RWPE2 (cell line): ENCODE data around the gene ROR2.
A peak's percentile ranks its signal among the peaks of the same experiment; 100 is the strongest.

ENCODE experiments used
- ATAC-seq: fragments of 200-7000 bp; cut with Tn5 transposase; 3 replicates; pipeline ENCODE4 v1.9.1; 2021; ENCODE audit warnings: low read depth
- DNase-seq: peaks from one replicate; pipeline ENCODE4 v3.0.0-alpha.2; 2020; ENCODE audit warnings: low spot score
- H3K27ac ChIP-seq: fragments of 450-650 bp; 2 replicates; pipeline ENCODE4 v1.5.1; 2017; ENCODE audit warnings: mild to moderate bottlenecking; ENCODE audit not compliant: poor library complexity, severe bottlenecking
- H3K27me3 ChIP-seq: fragments of 250-450 bp; sonication (Bioruptor Pico); 2 replicates; pipeline ENCODE4 v1.5.1; 2021; ENCODE audit warnings: mild to moderate bottlenecking, moderate library complexity; ENCODE audit not compliant: insufficient read depth, poor library complexity, severe bottlenecking
- H3K36me3 ChIP-seq: fragments of 250-450 bp; sonication (Bioruptor Pico); 2 replicates; pipeline ENCODE4 v1.5.1; 2020; ENCODE audit warnings: low read depth, mild to moderate bottlenecking, moderate library complexity
- H3K4me1 ChIP-seq: fragments of 250-450 bp; sonication (Bioruptor Pico); 2 replicates; pipeline ENCODE4 v1.5.1; 2021; ENCODE audit warnings: mild to moderate bottlenecking, moderate library complexity; ENCODE audit not compliant: insufficient read depth, poor library complexity, severe bottlenecking
- H3K4me3 ChIP-seq: fragments of 250-450 bp; sonication (Bioruptor Pico); 2 replicates; pipeline ENCODE4 v1.5.1; 2021; ENCODE audit warnings: mild to moderate bottlenecking, moderate library complexity; ENCODE audit not compliant: severe bottlenecking
- H3K9me3 ChIP-seq: fragments of 250-450 bp; sonication (Bioruptor Pico); 2 replicates; pipeline ENCODE4 v1.5.1; 2021; ENCODE audit warnings: mild to moderate bottlenecking, moderate library complexity; ENCODE audit not compliant: severe bottlenecking
- TF ChIP-seq, protein P1 (sequence below): fragments of 450-650 bp; IDR thresholded peaks from one replicate; pipeline ENCODE4 v1.5.1; 2017; ENCODE audit warnings: mild to moderate bottlenecking, moderate library complexity; ENCODE audit not compliant: poor library complexity, severe bottlenecking

Gene ROR2

DNA sequence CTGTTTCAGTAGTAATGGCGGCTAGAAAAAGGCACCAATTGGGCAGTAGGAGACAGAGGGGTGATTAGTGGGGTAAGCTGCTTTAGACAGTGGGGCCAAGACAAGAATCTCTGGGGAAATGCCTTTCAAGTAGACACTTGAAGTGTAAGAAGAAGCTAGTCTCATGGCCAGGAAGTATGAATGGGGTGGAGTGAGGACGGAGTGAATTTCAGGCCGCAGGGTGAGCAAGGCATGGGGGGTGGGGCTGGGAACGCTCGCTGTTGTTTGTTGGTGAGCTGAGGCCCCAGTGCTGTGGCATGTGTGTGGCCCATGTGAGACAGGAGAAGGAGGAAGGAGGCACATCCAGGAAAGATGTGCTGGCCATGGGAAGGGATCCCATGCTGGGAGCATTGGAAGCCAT is 377.2 kb downstream of the ROR2 start:
- ATAC-seq: no peak
- Histone ChIP-seq H3K9me3 (no peaks in the 10 kb centered on the region), H3K36me3 (no peaks in the 10 kb centered on the region), H3K27ac (no peak overlapping the region), H3K27me3 (no peaks in the 10 kb centered on the region), H3K4me1 (no peaks in the 10 kb centered on the region), H3K4me3 (no peak overlapping the region)
- DNase-seq: no peak
- TF ChIP-seq, protein P1, sequence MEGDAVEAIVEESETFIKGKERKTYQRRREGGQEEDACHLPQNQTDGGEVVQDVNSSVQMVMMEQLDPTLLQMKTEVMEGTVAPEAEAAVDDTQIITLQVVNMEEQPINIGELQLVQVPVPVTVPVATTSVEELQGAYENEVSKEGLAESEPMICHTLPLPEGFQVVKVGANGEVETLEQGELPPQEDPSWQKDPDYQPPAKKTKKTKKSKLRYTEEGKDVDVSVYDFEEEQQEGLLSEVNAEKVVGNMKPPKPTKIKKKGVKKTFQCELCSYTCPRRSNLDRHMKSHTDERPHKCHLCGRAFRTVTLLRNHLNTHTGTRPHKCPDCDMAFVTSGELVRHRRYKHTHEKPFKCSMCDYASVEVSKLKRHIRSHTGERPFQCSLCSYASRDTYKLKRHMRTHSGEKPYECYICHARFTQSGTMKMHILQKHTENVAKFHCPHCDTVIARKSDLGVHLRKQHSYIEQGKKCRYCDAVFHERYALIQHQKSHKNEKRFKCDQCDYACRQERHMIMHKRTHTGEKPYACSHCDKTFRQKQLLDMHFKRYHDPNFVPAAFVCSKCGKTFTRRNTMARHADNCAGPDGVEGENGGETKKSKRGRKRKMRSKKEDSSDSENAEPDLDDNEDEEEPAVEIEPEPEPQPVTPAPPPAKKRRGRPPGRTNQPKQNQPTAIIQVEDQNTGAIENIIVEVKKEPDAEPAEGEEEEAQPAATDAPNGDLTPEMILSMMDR: no peak

DNA sequence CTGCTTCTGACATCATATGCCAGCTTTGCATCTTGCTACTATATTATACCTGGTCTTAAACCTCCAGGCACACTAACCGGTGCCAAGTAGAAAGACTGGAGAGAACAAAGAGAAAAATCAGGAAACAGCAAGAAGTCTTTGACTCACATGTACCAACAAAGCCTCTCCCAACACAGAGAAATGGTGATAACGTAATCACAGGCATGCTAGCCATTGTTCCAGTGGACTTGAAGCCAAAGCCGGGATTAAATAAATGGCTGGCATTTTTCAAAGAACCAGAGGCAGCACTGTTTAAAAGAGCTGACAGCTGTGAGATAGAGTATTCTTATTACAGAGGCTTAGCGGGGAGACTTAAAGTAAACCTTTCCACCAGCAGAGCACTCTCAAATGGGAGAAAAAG is 378.0 kb downstream of the ROR2 start:
- Histone ChIP-seq H3K36me3 (no peaks in the 10 kb centered on the region), H3K4me3 (no peak overlapping the region), H3K27me3 (no peaks in the 10 kb centered on the region), H3K9me3 (no peaks in the 10 kb centered on the region), H3K4me1 (no peaks in the 10 kb centered on the region), H3K27ac (no peak overlapping the region)
- peak; percentile 25; the same call in 1 of the 3 replicates for ATAC-seq
- TF ChIP-seq, protein P1: no peak
- DNase-seq: no peak

DNA sequence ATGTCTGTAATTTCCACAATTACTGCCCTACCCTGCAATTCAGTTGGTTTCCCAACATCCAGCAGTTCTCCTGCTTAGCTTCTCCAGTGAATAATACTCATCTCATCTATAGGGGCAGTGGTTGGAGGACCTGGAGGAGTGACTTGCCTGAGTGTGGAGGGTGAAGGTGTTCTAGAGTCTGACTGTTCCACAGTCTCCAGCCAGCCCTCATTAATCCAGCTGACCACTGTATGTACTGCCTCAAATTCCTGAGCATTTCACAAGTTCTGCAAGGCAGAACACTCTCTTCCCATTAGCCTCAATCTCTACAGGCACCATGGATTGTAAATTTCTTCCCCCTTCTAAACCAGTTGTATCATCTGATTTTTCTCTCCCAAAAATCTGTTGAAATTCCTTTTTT is 379.0 kb downstream of the ROR2 start:
- H3K4me3 ChIP-seq: no peak overlapping the region
- no peaks in the 10 kb centered on the region for H3K36me3 ChIP-seq
- TF ChIP-seq, protein P1: no peak
- no peaks in the 10 kb centered on the region for H3K9me3 ChIP-seq
- ATAC-seq (no peak), DNase-seq (no peak)
- H3K4me1 ChIP-seq: no peaks in the 10 kb centered on the region
- no peak overlapping the region for H3K27ac ChIP-seq
- H3K27me3 ChIP-seq: no peaks in the 10 kb centered on the region

DNA sequence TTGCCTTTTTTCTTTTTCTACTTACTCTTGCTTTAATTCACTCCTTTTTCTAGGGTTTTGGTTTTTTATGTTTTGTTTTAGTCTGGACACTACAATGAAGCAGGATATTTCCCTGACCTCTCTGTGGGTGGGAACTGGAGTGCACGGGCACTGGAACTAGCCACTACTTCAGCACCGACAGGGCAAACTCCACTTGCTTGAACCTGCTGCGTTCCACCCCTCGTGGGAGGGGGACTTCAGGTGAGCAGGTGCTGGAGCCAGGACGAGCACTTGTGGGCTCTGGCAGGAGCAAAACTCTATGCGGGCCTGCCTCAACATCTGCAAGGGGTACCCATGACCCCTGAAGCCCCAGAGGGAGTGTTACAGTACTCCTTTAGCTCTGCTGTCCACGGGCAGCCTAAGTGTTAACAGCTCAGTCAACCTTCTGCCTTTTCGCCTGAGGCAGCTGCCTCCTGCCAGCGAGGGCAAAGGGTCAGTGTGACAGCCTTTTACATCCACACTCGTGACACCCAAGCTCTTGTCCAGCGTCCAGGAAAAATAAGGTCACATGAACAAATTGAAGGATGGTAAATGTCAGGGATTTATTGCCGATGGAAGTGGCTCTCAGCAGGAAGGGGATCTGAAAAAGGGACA is 382.3 kb downstream of the ROR2 start:
- Histone ChIP-seq H3K4me1 (no peaks in the 10 kb centered on the region), H3K4me3 (no peak overlapping the region), H3K27ac (no peak overlapping the region), H3K36me3 (no peaks in the 10 kb centered on the region), H3K9me3 (no peaks in the 10 kb centered on the region), H3K27me3 (no peaks in the 10 kb centered on the region)
- DNase-seq (no peak), ATAC-seq (no peak)
- TF ChIP-seq, protein P1: no peak

DNA sequence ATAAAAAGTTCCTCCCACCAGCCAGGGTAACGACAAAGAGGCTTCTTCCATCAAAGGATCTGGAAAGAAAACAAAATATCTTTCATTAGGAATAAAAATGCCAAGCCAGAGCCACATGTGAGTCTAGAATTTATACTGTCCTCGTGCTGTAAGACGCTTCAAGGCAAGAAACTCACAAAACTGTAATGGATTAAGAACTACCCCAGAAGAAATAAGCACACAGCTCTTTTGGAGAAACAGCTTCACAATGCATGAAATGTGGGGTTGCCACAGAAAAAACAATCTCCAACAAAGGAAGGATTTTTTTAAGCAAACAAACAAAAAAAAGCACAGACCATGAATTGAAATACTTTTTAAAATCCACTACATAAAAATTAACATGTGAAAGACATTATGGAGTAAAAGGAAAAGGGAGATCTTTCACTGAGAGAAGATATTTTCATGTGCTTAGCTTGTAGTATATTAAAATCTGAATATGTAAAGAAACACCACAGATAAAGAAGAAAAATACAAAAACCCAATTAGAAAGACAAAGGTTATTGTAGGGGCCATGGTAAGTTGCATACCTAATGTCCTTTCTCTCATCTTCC is 385.9 kb downstream of the ROR2 start:
- Histone ChIP-seq H3K27ac (no peak overlapping the region), H3K9me3 (no peaks in the 10 kb centered on the region), H3K4me1 (no peaks in the 10 kb centered on the region), H3K27me3 (no peaks in the 10 kb centered on the region), H3K36me3 (no peaks in the 10 kb centered on the region), H3K4me3 (no peak overlapping the region)
- TF ChIP-seq, protein P1: no peak
- DNase-seq: no peak
- no peak for ATAC-seq
